ENCODE measurements around the gene FBXL20. TPM values are rescaled to one million over a fixed set of nuclear protein-coding genes. Genes with fewer than 3 reads are reported as not detected.

Gene FBXL20
- total and polyA plus RNA-seq, 10 of the 15 experiments (the other 5 are each of a cell fraction or from before 2014, with no cell fraction given), result 1.2 to 8.3 (median 4.4) TPM

GRCh38 chr17:39402244-39402889, 941 bp upstream of the FBXL20 start:
- CTCF ChIA-PET, result no interaction called here
- FAIRE-seq (peak; percentile 92), DNase-seq (ENCODE audit: low read depth, low spot score) (peak; percentile 60), ATAC-seq (peak; percentile 90)
- Histone ChIP-seq H3K9me3 (replicated peaks; ENCODE audit: control insufficient read depth, insufficient read depth, low read length) (no peaks in the 10 kb centered on the region), H3K27me3 (replicated peaks in 1 of 2; ENCODE audit: control insufficient read depth in 2 of 2, insufficient read depth in 2 of 2, low read length in 1 of 2) (no peaks in the 10 kb centered on the region), H3K4me3 (peak overlapping the region; percentile 76), H4K20me1 (ENCODE audit: control insufficient read depth, insufficient read depth) (no peaks in the 10 kb centered on the region), H3K4me2 (ENCODE audit: control insufficient read depth, insufficient read depth) (peak overlapping the region; percentile 69; the same call in 1 of the 2 replicates), H3K9ac (ENCODE audit: control insufficient read depth, insufficient read depth, low read length) (peak overlapping the region; percentile 69; the same call in 1 of the 2 replicates), H3K36me3 (ENCODE audit: control insufficient read depth in 2 of 2, insufficient read depth in 2 of 2, low read length in 1 of 2) (peaks cover 0 to 5% of the 10 kb centered on the region in 2 experiments; a peak in 1 of 4 replicates), H3K27ac (ENCODE audit: control insufficient read depth, insufficient read depth) (peak overlapping the region; percentile 72; the same call in 1 of the 2 replicates), H3K79me2 (ENCODE audit: control insufficient read depth, insufficient read depth, low read length) (peaks cover 6% of the 10 kb centered on the region), H3K4me1 (ENCODE audit: control insufficient read depth, insufficient read depth, low read length) (no peaks in the 10 kb centered on the region; the same call in none of the 2 replicates), H2AFZ (ENCODE audit: control insufficient read depth, low read depth, low read length) (peak overlapping the region; percentile 86)
- in situ Hi-C loops (cut with MboI) (no loop called here), intact Hi-C loops (cut with micrococcal nuclease; ENCODE audit: unreplicated experiment) (no loop called here)
- SMC1A ChIA-PET (ENCODE audit: uncharacterized antibody, unreplicated experiment), result no interaction called here
- under 1% methylated on average over 19 of the region's 53 CpGs for WGBS (ENCODE audit: insufficient coverage, insufficient replicate concordance, low lambda C conversion rate, missing lambda C conversion rate)
- RAD21 ChIA-PET (ENCODE audit: unreplicated experiment), result no interaction called here
- POLR2A ChIA-PET, result interaction anchor here (0.7 to 1.4 kb wide), 3 partner anchors 11 to 49 kb away, joined by 3 to 8 read pairs (median 4); partner anchors contain the start of gene MED1
- no TSS peak for BruUV-seq (replicated peaks)
- TF ChIP-seq IRF5 (IDR thresholded peaks at IDR 0.05; ENCODE audit: borderline replicate concordance), result no peak
- TF ChIP-seq POU2F2 (IDR thresholded peaks at IDR 0.05; ENCODE audit: borderline replicate concordance, low read depth, low read length), result no peak
- no peak for TF ChIP-seq ESRRA (IDR thresholded peaks at IDR 0.05; ENCODE audit: low read length)
- no peak for TF ChIP-seq GABPA (IDR thresholded peaks at IDR 0.05; ENCODE audit: low read depth)
- no peak for TF ChIP-seq POLR2AphosphoS2 (IDR thresholded peaks at IDR 0.05; ENCODE audit: low read depth, low read length)
- no peak for TF ChIP-seq FOXM1 (IDR thresholded peaks at IDR 0.05; ENCODE audit: low read depth, low read length)
- TF ChIP-seq USF1 (IDR thresholded peaks at IDR 0.05; ENCODE audit: borderline replicate concordance, extremely low read length, insufficient read depth, low read depth, low read length), result no peak
- no peak for TF ChIP-seq BCL11A (IDR thresholded peaks at IDR 0.05; ENCODE audit: low read depth, low read length)
- no peak for TF ChIP-seq PKNOX1 (IDR thresholded peaks at IDR 0.05)
- TF ChIP-seq YY1 (IDR thresholded peaks at IDR 0.05; ENCODE audit: low read depth, low read length), result 0 out of 2 replicates have a peak, but pooled peaks have one; percentile 16
- TF ChIP-seq SMC3 (IDR thresholded peaks at IDR 0.05; ENCODE audit: borderline replicate concordance, low read length), result no peak
- no peak for TF ChIP-seq ZZZ3 (IDR thresholded peaks at IDR 0.05; ENCODE audit: control insufficient read depth, insufficient read length, low read depth)
- TF ChIP-seq TAF1 (IDR thresholded peaks at IDR 0.05; ENCODE audit: borderline replicate concordance, low read depth, low read length), result no peak
- TF ChIP-seq PRDM15 (CRISPR knock-in tag; IDR thresholded peaks at IDR 0.05), result no peak
- TF ChIP-seq TBL1XR1 (IDR thresholded peaks at IDR 0.05; ENCODE audit: low read depth, low read length), result no peak
- TF ChIP-seq HCFC1 (IDR thresholded peaks at IDR 0.05; ENCODE audit: low read length), result no peak
- no peak for TF ChIP-seq NFYA (IDR thresholded peaks at IDR 0.05; ENCODE audit: borderline replicate concordance, low read depth, low read length)

Measured in GM12878 (cell line).